ENCODE measurements around the gene ZDHHC5. TPM values are rescaled to one million over a fixed set of nuclear protein-coding genes. Genes with fewer than 3 reads are reported as not detected.
A peak's percentile ranks its signal among the peaks of the same experiment; 100 is the strongest.

The ZDHHC5 gene
- total RNA-seq, 1 experiment from 2014 or later, result 65.2 TPM

- peaks cover 36 to 47% of the 10 kb centered on the region in 2 experiments for H3K4me1 Mint-ChIP-seq
These were observed 30.3 kb upstream of the ZDHHC5 start for GRCh38 chr11:57637626-57638004.

More at GRCh38 chr11:57637626-57638004, 30.3 kb upstream of the ZDHHC5 start:
- no peak overlapping the region for H2AFZ ChIP-seq (ENCODE audit: low read length)
- H4K5ac ChIP-seq (ENCODE audit: insufficient read length, low read depth, low read length), result no peak overlapping the region
- peaks cover 8% of the 10 kb centered on the region; the same call in 1 of the 2 replicates for H3K4me1 ChIP-seq (ENCODE audit: insufficient read depth, low read length)
- Mint-ChIP-seq H3K4me3 (peak overlapping the region; percentile 94 to 100), H3K27ac (peak overlapping the region; percentile 98 to 100 (median 100)), H3K27me3 (ENCODE audit: low read depth) (peaks cover 11% of the 10 kb centered on the region), H3K36me3 (ENCODE audit: insufficient read depth in 1 of 3, low read depth in 3 of 3) (peaks cover 26 to 38% (median 33%) of the 10 kb centered on the region in 3 experiments), H3K9me3 (peaks cover 6 to 10% of the 10 kb centered on the region in 2 experiments; a peak in 4 of 5 replicates)
- peaks cover 11% of the 10 kb centered on the region for H3K23me2 ChIP-seq (ENCODE audit: insufficient read length, low read depth, low read length, poor library complexity, severe bottlenecking)
- H3K56ac ChIP-seq (ENCODE audit: insufficient read length, low read depth, low read length), result no peak overlapping the region
- no peaks in the 10 kb centered on the region for H3K9me3 ChIP-seq (ENCODE audit: control insufficient read depth, low read depth, low read length)
- H3K9ac ChIP-seq (ENCODE audit: extremely low read depth, insufficient read length, low read length), result peak overlapping the region; percentile 15
- DNase-seq, result peak; percentile 84
- WGBS (ENCODE audit: extremely low coverage, insufficient read length, low lambda C conversion rate), result no CpG with 5 or more reads among the region's 18 CpGs
- H2BK120ac ChIP-seq (ENCODE audit: low read depth, low read length, poor library complexity, severe bottlenecking), result peak overlapping the region; percentile 0
- peak overlapping the region; percentile 11 for H2BK12ac ChIP-seq (ENCODE audit: insufficient read length, low read depth, low read length)
- no peak overlapping the region; the same call in 1 of the 2 replicates for H3K4ac ChIP-seq (ENCODE audit: low read depth, low read length)
- H3K79me1 ChIP-seq (ENCODE audit: insufficient read depth, low read depth, low read length, poor library complexity, severe bottlenecking), result no peaks in the 10 kb centered on the region
- H3K23ac ChIP-seq (ENCODE audit: insufficient read length, low read depth, low read length), result no peak overlapping the region
- no peak overlapping the region for H2AK5ac ChIP-seq (ENCODE audit: insufficient read length, low read length)
- H2BK5ac ChIP-seq (ENCODE audit: insufficient read length, low read length), result no peak overlapping the region
- peaks cover 7% of the 10 kb centered on the region; the same call in 1 of the 2 replicates for H3K79me2 ChIP-seq (ENCODE audit: insufficient read depth, low read length)
- H3K18ac ChIP-seq (ENCODE audit: insufficient read length, low read depth, low read length), result peak overlapping the region; percentile 53
- H2BK15ac ChIP-seq (ENCODE audit: low read depth, low read length), result no peak overlapping the region
- TF ChIP-seq CTCF (conservative IDR thresholded peaks at IDR 0.05), result no peak; the same call in 2 of the 3 replicates
- H3K27me3 ChIP-seq (ENCODE audit: insufficient read depth, low read length), result no peaks in the 10 kb centered on the region
- H3K4me2 ChIP-seq (ENCODE audit: insufficient read depth, insufficient read length, low read length), result peak overlapping the region; percentile 26
- peaks cover 2% of the 10 kb centered on the region for H4K20me1 ChIP-seq (ENCODE audit: control insufficient read depth, insufficient read depth, insufficient read length)
- H3K27ac ChIP-seq (ENCODE audit: insufficient read length, low read depth, low read length), result peak overlapping the region; percentile 11
- H4K8ac ChIP-seq (replicated peaks; ENCODE audit: insufficient read length, low read depth, low read length), result no peak overlapping the region
- peak overlapping the region; percentile 9 for H3K14ac ChIP-seq (ENCODE audit: insufficient read depth, low read length)
- no peak overlapping the region for H3T11ph ChIP-seq (ENCODE audit: low read length)
- peak overlapping the region; percentile 3 for H4K91ac ChIP-seq (ENCODE audit: insufficient read length, low read depth, low read length)
- H2BK20ac ChIP-seq (ENCODE audit: low read depth, low read length, poor library complexity, severe bottlenecking), result no peak overlapping the region

Data from H9 (cell line).